CD14-positive monocyte (primary cell): ENCODE data around the gene ZNF282. TPM values are rescaled to one million over a fixed set of nuclear protein-coding genes. Genes with fewer than 3 reads are reported as not detected.
"Not testable (repeated sequence)": the region's sequence is repeated elsewhere in the genome, so short reads cannot be mapped to it uniquely, and the experiment has no call there.

Experiments
- DNase-seq, 3 donors: peaks; one replicate each; pipeline ENCODE4 v3.0.0-alpha.2; 2011 to 2022
- H2AFZ ChIP-seq: 2 replicates; pipeline ENCODE4 v1.6.0; 2012; ENCODE audit warnings: mild to moderate bottlenecking, low read depth, low read length, inconsistent platforms; ENCODE audit not compliant: insufficient read depth, poor library complexity, severe bottlenecking
- H3K27ac ChIP-seq, 2 donors: 1 replicate in 1 of 2; 2 replicates in 1 of 2; pipeline ENCODE4 v1.5.1; 2012 to 2013; ENCODE audit warnings: low read length in 2 of 2, control low read depth in 1 of 2, inconsistent platforms in 1 of 2, low read depth in 1 of 2, mild to moderate bottlenecking in 1 of 2
- H3K27me3 ChIP-seq, 2 donors: one replicate each; pipeline versions ENCODE4 v1.6.0 to v1.6.1; 2011 to 2013; ENCODE audit warnings: low read length in 2 of 2; ENCODE audit not compliant: control insufficient read depth in 2 of 2, insufficient read depth in 2 of 2
- H3K36me3 ChIP-seq, 2 donors: replicated peaks in 1 of 2; 1 replicate in 1 of 2; 2 replicates in 1 of 2; pipeline versions ENCODE4 v1.5.1 to v1.6.1; 2012 to 2013; ENCODE audit warnings: low read length in 2 of 2, control low read depth in 1 of 2, inconsistent platforms in 1 of 2, mild to moderate bottlenecking in 1 of 2; ENCODE audit not compliant: insufficient read depth in 2 of 2, control insufficient read depth in 1 of 2
- H3K4me1 ChIP-seq, 2 donors: 1 replicate in 1 of 2; 2 replicates in 1 of 2; pipeline versions ENCODE4 v1.5.1 to v1.6.1; 2012 to 2013; ENCODE audit warnings: low read length in 2 of 2, control low read depth in 1 of 2, inconsistent platforms in 1 of 2, mild to moderate bottlenecking in 1 of 2, moderate library complexity in 1 of 2; ENCODE audit not compliant: insufficient read depth in 2 of 2, control insufficient read depth in 1 of 2
- H3K4me2 ChIP-seq: replicated peaks from 2 replicates; pipeline ENCODE3; 2012; ENCODE audit warnings: low read length, moderate library complexity, mild to moderate bottlenecking; ENCODE audit not compliant: poor library complexity, severe bottlenecking; ENCODE audit errors: extremely low read depth
- H3K4me3 ChIP-seq, 3 experiments: fragments of 200-600 bp in 1 of 3; sonication (generic) in 1 of 3; replicated peaks in 1 of 3; 1 replicate in 2 of 3; 2 replicates in 1 of 3; pipeline ENCODE4 v1.5.1; 2011 to 2013; ENCODE audit warnings: low read length in 3 of 3, mild to moderate bottlenecking in 3 of 3, control low read depth in 2 of 3, low read depth in 2 of 3, inconsistent platforms in 1 of 3, moderate library complexity in 1 of 3
- H3K79me2 ChIP-seq: 2 replicates; pipeline ENCODE4 v1.6.0; 2012; ENCODE audit warnings: mild to moderate bottlenecking, control low read depth, inconsistent platforms, low read length, moderate library complexity; ENCODE audit not compliant: insufficient read depth
- H3K9ac ChIP-seq: 2 replicates; pipeline ENCODE4 v1.6.0; 2017; ENCODE audit warnings: low read length, mild to moderate bottlenecking; ENCODE audit not compliant: insufficient read depth, poor library complexity, severe bottlenecking
- H3K9me3 ChIP-seq, 2 donors: replicated peaks in 1 of 2; 1 replicate in 1 of 2; 2 replicates in 1 of 2; pipeline versions ENCODE4 v1.5.1 to v1.6.1; 2012 to 2013; ENCODE audit warnings: low read length in 2 of 2, control low read depth in 1 of 2; ENCODE audit not compliant: control insufficient read depth in 1 of 2, insufficient read depth in 1 of 2
- H4K20me1 ChIP-seq: 2 replicates; pipeline ENCODE4 v1.6.0; 2012; ENCODE audit warnings: mild to moderate bottlenecking, low read length, control low read depth, moderate library complexity; ENCODE audit not compliant: insufficient read depth
- H3K27ac Mint-ChIP-seq, 7 donors: one replicate each; pipeline ENCODE4 v1.8.0; 2020; ENCODE audit warnings: mild to moderate bottlenecking in 7 of 7, mixed read lengths in 7 of 7, moderate library complexity in 6 of 7, inconsistent platforms in 2 of 7
- H3K27me3 Mint-ChIP-seq, 3 donors: one replicate each; pipeline ENCODE4 v1.8.0; 2021 to 2022; ENCODE audit warnings: low read depth in 3 of 3, mild to moderate bottlenecking in 3 of 3, mixed read lengths in 3 of 3, moderate library complexity in 3 of 3, inconsistent platforms in 1 of 3
- H3K36me3 Mint-ChIP-seq, 2 donors: one replicate each; pipeline ENCODE4 v1.8.0; 2020; ENCODE audit warnings: mixed read lengths in 2 of 2, inconsistent platforms in 1 of 2, mild to moderate bottlenecking in 1 of 2
- H3K4me1 Mint-ChIP-seq: one replicate; pipeline ENCODE4 v1.8.0; 2020; ENCODE audit warnings: mild to moderate bottlenecking, mixed read lengths
- H3K4me3 Mint-ChIP-seq, 2 donors: one replicate each; pipeline ENCODE4 v1.8.0; 2020; ENCODE audit warnings: mild to moderate bottlenecking in 2 of 2, mixed read lengths in 2 of 2, moderate library complexity in 1 of 2
- H3K9me3 Mint-ChIP-seq, 7 donors: one replicate each; pipeline ENCODE4 v1.8.0; 2020 to 2022; ENCODE audit warnings: mixed read lengths in 7 of 7, mild to moderate bottlenecking in 6 of 7, moderate library complexity in 6 of 7, inconsistent platforms in 2 of 7
- CTCF ChIP-seq: fragments of 200-600 bp; IDR thresholded peaks from one replicate; pipeline ENCODE4 v1.8.0; 2022; ENCODE audit warnings: antibody characterized with exemption, mild to moderate bottlenecking
- WGBS: methylation state at CpG from one replicate; pipeline ENCODE4 v1.1.5; 2013; ENCODE audit warnings: missing lambda C conversion rate; ENCODE audit not compliant: insufficient coverage; 5-methylcytosine and 5-hydroxymethylcytosine counted together
- intact Hi-C, 2 donors: fragments of 100-400 bp; cut with micrococcal nuclease; formaldehyde crosslinking; loops; one replicate each; pipeline versions ENCODE4 v1.15.0 to v1.15.1; 2023
- polyA plus RNA-seq, 3 donors: library from polyadenylated mRNA; depleted of rRNA in 1 of 3; unstranded in 2 of 3; stranded (reverse) in 1 of 3; fragments of 300-500 nt in 2 of 3; fragments of >200 nt in 1 of 3; fragmentation: Illumina TruSeq in 2 of 3; gene quantifications; 1 replicate in 2 of 3; 2 replicates in 1 of 3; pipeline ENCODE4 v1.2.3, GENCODE V29; 2012 to 2021

Gene ZNF282
- polyA plus RNA-seq, 3 donors = 0.51 to 6.2 (median 0.86) TPM

DNA sequence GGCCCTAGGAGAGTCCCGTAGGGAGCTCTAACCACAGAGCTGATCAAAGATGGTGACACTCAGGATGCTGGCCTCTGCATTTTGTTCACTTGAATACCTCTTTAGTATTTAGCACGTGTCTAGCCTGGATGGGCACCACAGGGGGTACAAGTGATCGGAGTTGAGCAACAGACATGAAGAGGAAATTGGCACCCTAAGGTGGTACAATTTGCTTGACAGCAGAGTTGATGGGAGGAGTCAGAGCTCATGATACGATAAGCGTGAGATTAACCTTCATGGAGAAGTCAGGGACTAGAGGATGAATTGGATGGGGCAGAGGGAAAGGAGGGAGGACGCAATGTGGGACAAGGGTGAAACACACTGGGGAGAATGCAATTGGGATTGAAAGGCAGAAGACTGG lies 34.2 kb downstream of the ZNF282 start:
- no peaks in the 10 kb centered on the region for H3K27me3 ChIP-seq
- DNase-seq = no peak
- Mint-ChIP-seq H3K9me3 (peaks cover 0 to 3% (median 0%) of the 10 kb centered on the region in 7 donors), H3K4me1 (peaks cover 3% of the 10 kb centered on the region), H3K4me3 (no peak overlapping the region), H3K27ac (no peak overlapping the region), H3K27me3 (peaks cover 4 to 18% (median 11%) of the 10 kb centered on the region in 3 donors), H3K36me3 (peaks cover 16 to 20% of the 10 kb centered on the region in 2 donors)
- no peak overlapping the region for H3K27ac ChIP-seq
- WGBS = 69% methylated on average over 6 of the region's 6 CpGs
- H3K4me3 ChIP-seq = no peak overlapping the region
- H3K9ac ChIP-seq = no peak overlapping the region
- TF ChIP-seq CTCF = no peak
- no peaks in the 10 kb centered on the region for H3K79me2 ChIP-seq
- no peaks in the 10 kb centered on the region for H4K20me1 ChIP-seq
- H3K36me3 ChIP-seq = peaks cover 12 to 13% of the 10 kb centered on the region in 2 donors
- H3K4me1 ChIP-seq = no peaks in the 10 kb centered on the region
- H2AFZ ChIP-seq = no peak overlapping the region
- intact Hi-C loops = no loop called here
- no peak overlapping the region for H3K4me2 ChIP-seq
- H3K9me3 ChIP-seq = peaks cover 0 to 3% of the 10 kb centered on the region in 2 donors

GRCh38 chr7:149232362-149232761 lies 37.0 kb downstream of the ZNF282 start:
- no peak for TF ChIP-seq CTCF
- peaks cover 4 to 20% (median 11%) of the 10 kb centered on the region in 3 donors for H3K27me3 Mint-ChIP-seq
- intact Hi-C loops = no loop called here

DNA sequence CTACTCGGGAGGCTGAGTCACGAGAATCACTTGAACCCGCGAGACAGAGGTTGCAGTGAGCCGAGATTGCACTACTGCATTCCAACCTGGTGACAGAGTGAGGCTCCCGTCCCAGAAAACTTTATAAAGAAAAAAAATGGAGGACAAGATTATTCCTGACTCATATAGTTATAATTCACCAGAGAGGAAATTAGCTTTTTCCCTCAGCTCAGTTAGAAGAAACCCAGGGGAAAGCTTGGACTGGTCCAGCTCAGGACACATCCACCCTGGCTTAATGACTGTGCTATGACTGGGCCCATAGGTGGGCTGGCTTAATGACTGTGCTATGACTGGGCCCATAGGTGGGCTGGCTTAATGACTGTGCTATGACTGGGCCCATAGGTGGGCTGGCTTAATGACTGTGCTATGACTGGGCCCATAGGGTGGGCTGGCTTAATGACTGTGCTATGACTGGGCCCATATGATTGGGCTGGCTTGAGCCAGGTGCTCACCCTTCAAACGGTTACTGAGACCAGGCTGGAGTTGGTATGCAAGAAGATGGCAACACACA lies 38.4 kb downstream of the ZNF282 start:
- peaks cover 4 to 20% (median 13%) of the 10 kb centered on the region in 3 donors for H3K27me3 Mint-ChIP-seq
- H3K36me3 Mint-ChIP-seq, H3K9me3 Mint-ChIP-seq, H4K20me1 ChIP-seq, H3K4me2 ChIP-seq, H3K27ac ChIP-seq, H3K4me1 ChIP-seq, H3K36me3 ChIP-seq, H3K9me3 ChIP-seq, H3K9ac ChIP-seq, H3K4me3 Mint-ChIP-seq, H3K4me3 ChIP-seq, H2AFZ ChIP-seq, H3K79me2 ChIP-seq, DNase-seq, H3K27me3 ChIP-seq, intact Hi-C loops, H3K4me1 Mint-ChIP-seq: not testable (repeated sequence)
- 86% methylated on average over 1 of the region's 7 CpGs for WGBS
- peak overlapping the region in 1 of 7 donors; percentile 69 for H3K27ac Mint-ChIP-seq

More at GRCh38 chr7:149232362-149232761, 37.0 kb downstream of the ZNF282 start:
- Histone ChIP-seq H3K79me2 (no peaks in the 10 kb centered on the region), H3K4me1 (no peaks in the 10 kb centered on the region), H3K9ac (no peak overlapping the region), H3K4me2 (no peak overlapping the region), H3K27me3 (no peaks in the 10 kb centered on the region), H3K4me3 (no peak overlapping the region), H3K9me3 (no peaks in the 10 kb centered on the region), H4K20me1 (no peaks in the 10 kb centered on the region), H3K27ac (no peak overlapping the region), H2AFZ (no peak overlapping the region), H3K36me3 (no peaks in the 10 kb centered on the region)
- Mint-ChIP-seq H3K27ac (peak overlapping the region in 1 of 7 donors; percentile 81), H3K4me1 (peaks cover 3% of the 10 kb centered on the region), H3K9me3 (peaks cover 0 to 3% (median 0%) of the 10 kb centered on the region in 7 donors), H3K4me3 (no peak overlapping the region), H3K36me3 (no peaks in the 10 kb centered on the region)
- 82% methylated on average over 2 of the region's 2 CpGs for WGBS
- DNase-seq = no peak
